ENCODE results near the gene PIP5K1A.

DNA sequence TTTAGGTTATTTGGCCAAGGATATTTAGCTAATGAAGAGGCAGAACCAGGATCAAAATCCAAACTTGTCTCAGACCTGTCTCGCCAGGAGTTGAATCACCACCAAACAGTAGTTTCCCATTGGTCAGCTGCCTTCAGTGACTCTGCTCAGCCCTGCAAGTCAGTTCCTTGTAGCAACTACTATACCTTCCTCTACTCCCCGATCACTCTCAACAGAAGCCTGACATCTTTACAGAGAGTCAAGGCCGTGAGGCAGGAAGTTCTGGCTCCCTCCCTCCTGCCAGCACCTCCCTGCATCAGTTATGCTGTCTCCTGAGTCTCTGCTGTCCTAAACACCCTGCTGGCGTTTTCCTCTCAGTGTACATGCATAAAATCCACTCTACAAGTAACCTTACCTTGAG is 69.4 kb downstream of the PIP5K1A start:
- TF ChIP-seq TAF1 (IDR thresholded peaks at IDR 0.05; ENCODE audit: borderline replicate concordance, insufficient read depth, low read length) (no peak), POLR2AphosphoS5 (IDR thresholded peaks at IDR 0.05; ENCODE audit: low read depth, low read length) (no peak)
